H1 (cell line): ENCODE results near the gene CHTF18. TPM values are rescaled to one million over a fixed set of nuclear protein-coding genes. Genes with fewer than 3 reads are reported as not detected.
"Not testable (repeated sequence)": the region's sequence is repeated elsewhere in the genome, so short reads cannot be mapped to it uniquely, and the experiment has no call there.

Experiments
- CTCF ChIA-PET: fragments of 300-600 bp; sonication (Branson Sonifier 250); formaldehyde crosslinking; loops from one replicate; lab custom pipeline; 2021; ENCODE audit not compliant: partially characterized antibody; lab: Charles Lee
- POLR2A ChIA-PET: fragments of 300-600 bp; sonication (Branson Sonifier 250); formaldehyde crosslinking; loops from one replicate; lab custom pipeline; 2021; ENCODE audit warnings: inconsistent platforms; ENCODE audit not compliant: partially characterized antibody; lab: Charles Lee
- DNase-seq, 2 experiments: peaks; one replicate each; pipeline versions ENCODE4 v3.0.0 to v3.0.0-alpha.2; 2010 to 2022; ENCODE audit warnings: low spot score in 2 of 2, low read depth in 1 of 2, mixed read lengths in 1 of 2
- FAIRE-seq: peaks from 2 replicates; lab custom pipeline; 2011; peaks lifted over from hg19 to GRCh38; lab: Jason Lieb, UNC
- H2AFZ ChIP-seq: 2 replicates; pipeline ENCODE4 v1.8.1; 2012; ENCODE audit warnings: low read length, inconsistent platforms
- H2AK5ac ChIP-seq: 2 replicates; pipeline ENCODE4 v1.6.1; 2013; ENCODE audit warnings: low read depth, low read length
- H2BK120ac ChIP-seq: replicated peaks from 2 replicates; pipeline ENCODE3; 2013; ENCODE audit warnings: low read depth, low read length, inconsistent platforms
- H2BK12ac ChIP-seq: 2 replicates; pipeline ENCODE4 v1.6.1; 2013; ENCODE audit warnings: low read depth, low read length
- H2BK15ac ChIP-seq: 2 replicates; pipeline ENCODE4 v1.6.1; 2013; ENCODE audit warnings: low read length
- H2BK20ac ChIP-seq: 2 replicates; pipeline ENCODE4 v1.6.1; 2013; ENCODE audit warnings: low read length
- H2BK5ac ChIP-seq: 2 replicates; pipeline ENCODE4 v1.6.1; 2013; ENCODE audit warnings: low read depth, low read length
- H3K14ac ChIP-seq: 2 replicates; pipeline ENCODE4 v1.6.1; 2013; ENCODE audit warnings: inconsistent platforms; ENCODE audit not compliant: insufficient read length
- H3K18ac ChIP-seq: 2 replicates; pipeline ENCODE4 v1.6.1; 2013; ENCODE audit warnings: low read length; ENCODE audit errors: extremely low read depth
- H3K23ac ChIP-seq: 2 replicates; pipeline ENCODE4 v1.6.1; 2013; ENCODE audit warnings: inconsistent platforms; ENCODE audit not compliant: insufficient read length
- H3K23me2 ChIP-seq: 2 replicates; pipeline ENCODE4 v1.6.1; 2013; ENCODE audit warnings: low read depth, low read length
- H3K27ac ChIP-seq: 2 replicates; pipeline ENCODE4 v1.6.1; 2011; ENCODE audit warnings: low read depth, low read length, inconsistent platforms
- H3K27me3 ChIP-seq, 4 experiments: replicated peaks in 1 of 4; 1 replicate in 1 of 4; 2 replicates in 3 of 4; pipeline versions ENCODE4 v1.6.1 to v1.8.1; 2011 to 2013; ENCODE audit warnings: low read length in 3 of 4, mild to moderate bottlenecking in 3 of 4, inconsistent platforms in 2 of 4, mixed read lengths in 2 of 4, moderate library complexity in 1 of 4; ENCODE audit not compliant: control insufficient read depth in 3 of 4, insufficient read depth in 3 of 4; ENCODE audit errors: extremely low read depth in 1 of 4
- H3K36me3 ChIP-seq, 4 experiments: 2 replicates each; pipeline versions ENCODE4 v1.6.1 to v1.8.1; 2011 to 2013; ENCODE audit warnings: mild to moderate bottlenecking in 4 of 4, low read length in 3 of 4, moderate library complexity in 2 of 4, control low read depth in 1 of 4, inconsistent platforms in 1 of 4; ENCODE audit not compliant: insufficient read depth in 4 of 4, control insufficient read depth in 2 of 4
- H3K4ac ChIP-seq: replicated peaks from 2 replicates; pipeline ENCODE3; 2013; ENCODE audit warnings: low read length, low read depth, mixed read lengths, inconsistent platforms; ENCODE audit not compliant: insufficient read length
- H3K4me1 ChIP-seq, 4 experiments: replicated peaks in 1 of 4; 1 replicate in 1 of 4; 2 replicates in 3 of 4; pipeline versions ENCODE4 v1.6.1 to v1.8.1; 2011 to 2013; ENCODE audit warnings: low read length in 3 of 4, inconsistent platforms in 2 of 4, mixed read lengths in 1 of 4; ENCODE audit not compliant: insufficient read depth in 4 of 4, control insufficient read depth in 3 of 4
- H3K4me2 ChIP-seq, 2 experiments: 2 replicates each; pipeline versions ENCODE4 v1.6.1 to v1.8.1; 2011 to 2013; ENCODE audit warnings: low read depth in 2 of 2, low read length in 2 of 2, control low read depth in 1 of 2, inconsistent platforms in 1 of 2, mild to moderate bottlenecking in 1 of 2; ENCODE audit not compliant: insufficient read depth in 1 of 2
- H3K4me3 ChIP-seq, 4 experiments: fragments of 200-600, 300-600 bp in 1 of 4; sonication (generic), shearing (Covaris generic), sonication (Bioruptor Twin) in 1 of 4; 2 replicates each; pipeline versions ENCODE4 v1.5.1 to v1.8.1; 2011 to 2016; ENCODE audit warnings: low read length in 4 of 4, low read depth in 3 of 4, control low read depth in 2 of 4, inconsistent platforms in 2 of 4, mild to moderate bottlenecking in 2 of 4, mixed read lengths in 1 of 4, moderate library complexity in 1 of 4; ENCODE audit not compliant: insufficient read depth in 2 of 4; ENCODE audit errors: extremely low read depth in 1 of 4
- H3K56ac ChIP-seq: replicated peaks from 2 replicates; pipeline ENCODE3; 2013; ENCODE audit warnings: low read depth, mild to moderate bottlenecking, mixed read lengths, low read length, inconsistent platforms; ENCODE audit not compliant: insufficient read length
- H3K79me1 ChIP-seq: 2 replicates; pipeline ENCODE4 v1.6.1; 2013; ENCODE audit warnings: low read depth, low read length, control low read depth
- H3K79me2 ChIP-seq, 2 experiments: 2 replicates each; pipeline versions ENCODE4 v1.6.1 to v1.8.1; 2012 to 2013; ENCODE audit warnings: low read length in 2 of 2, mild to moderate bottlenecking in 2 of 2, inconsistent platforms in 1 of 2; ENCODE audit not compliant: insufficient read depth in 2 of 2, control insufficient read depth in 1 of 2
- H3K9ac ChIP-seq, 4 experiments: replicated peaks in 1 of 4; 1 replicate in 1 of 4; 2 replicates in 3 of 4; pipeline versions ENCODE4 v1.6.1 to v1.8.1; 2011 to 2013; ENCODE audit warnings: low read depth in 3 of 4, low read length in 3 of 4, control low read depth in 2 of 4, mild to moderate bottlenecking in 2 of 4, moderate library complexity in 2 of 4, inconsistent platforms in 1 of 4; ENCODE audit errors: extremely low read depth in 1 of 4
- H3K9me3 ChIP-seq, 2 experiments: 2 replicates each; pipeline versions ENCODE4 v1.6.1 to v1.8.1; 2012 to 2013; ENCODE audit warnings: mild to moderate bottlenecking in 2 of 2, moderate library complexity in 2 of 2, control low read depth in 1 of 2, inconsistent platforms in 1 of 2, low read depth in 1 of 2, low read length in 1 of 2, mixed read lengths in 1 of 2; ENCODE audit not compliant: insufficient read depth in 2 of 2
- H4K20me1 ChIP-seq, 2 experiments: replicated peaks in 1 of 2; 2 replicates each; pipeline versions ENCODE3 to v1.8.1; 2011 to 2013; ENCODE audit warnings: inconsistent platforms in 2 of 2, low read length in 2 of 2, mild to moderate bottlenecking in 1 of 2; ENCODE audit not compliant: insufficient read depth in 2 of 2, control insufficient read depth in 1 of 2
- H4K5ac ChIP-seq: 2 replicates; pipeline ENCODE4 v1.6.1; 2013; ENCODE audit warnings: low read length, low read depth, mixed read lengths, inconsistent platforms; ENCODE audit not compliant: insufficient read length
- H4K8ac ChIP-seq: 2 replicates; pipeline ENCODE4 v1.8.0; 2013; ENCODE audit warnings: mild to moderate bottlenecking, moderate library complexity, low read length, inconsistent platforms; ENCODE audit not compliant: insufficient read depth; ENCODE audit errors: extremely low read depth
- H4K91ac ChIP-seq: replicated peaks from 2 replicates; pipeline ENCODE3; 2013; ENCODE audit warnings: low read length, mixed read lengths, inconsistent platforms; ENCODE audit not compliant: insufficient read length
- CTBP2 ChIP-seq: IDR thresholded peaks from 2 replicates; pipeline ENCODE4 v1.7.0; 2011; ENCODE audit warnings: borderline replicate concordance, mild to moderate bottlenecking, moderate library complexity, mixed read lengths, low read length; ENCODE audit not compliant: insufficient read depth, insufficient read length
- EP300 ChIP-seq, 2 experiments: IDR thresholded peaks; 1 replicate in 1 of 2; 2 replicates in 1 of 2; pipeline ENCODE4 v1.6.1; 2011 to 2012; ENCODE audit warnings: low read depth in 2 of 2, low read length in 2 of 2, mild to moderate bottlenecking in 2 of 2, borderline replicate concordance in 1 of 2, inconsistent platforms in 1 of 2, moderate library complexity in 1 of 2
- POLR2AphosphoS5 ChIP-seq: IDR thresholded peaks from 2 replicates; pipeline ENCODE4 v1.6.1; 2011; ENCODE audit warnings: low read depth, low read length
- RFX5 ChIP-seq: IDR thresholded peaks from 2 replicates; pipeline ENCODE4 v1.6.1; 2011; ENCODE audit warnings: low read depth, low read length, improper control_type of control experiment, borderline replicate concordance
- SUZ12 ChIP-seq: fragments of 200-600 bp; sonication (generic); IDR thresholded peaks from 2 replicates; pipeline ENCODE4 v1.6.1; 2012; ENCODE audit warnings: mild to moderate bottlenecking, inconsistent platforms, low read length, moderate library complexity, mixed read lengths
- WGBS, 2 experiments: shearing (Covaris generic) in 1 of 2; methylation state at CpG; one replicate each; pipeline versions ENCODE4 v1.1.6 to v1.1.7; 2013 to 2015; ENCODE audit warnings: low lambda C conversion rate in 2 of 2, mixed read lengths in 2 of 2, inconsistent platforms in 1 of 2, low coverage in 1 of 2, missing lambda C conversion rate in 1 of 2; ENCODE audit not compliant: insufficient replicate concordance in 2 of 2, insufficient coverage in 1 of 2, insufficient read length in 1 of 2; ENCODE audit errors: extremely low coverage in 1 of 2, missing lambda C conversion rate in 1 of 2; 5-methylcytosine and 5-hydroxymethylcytosine counted together
- polyA plus RNA-seq, 7 experiments: library from polyadenylated mRNA; depleted of rRNA in 3 of 7; stranded (reverse) in 5 of 7; unstranded in 2 of 7; fragments of >200 nt in 5 of 7; fragments of 200-250 nt in 2 of 7; gene quantifications; 1 replicate in 5 of 7; 2 replicates in 1 of 7; 4 replicates in 1 of 7; pipeline versions ENCODE4 v1.2.1 to v1.2.3, GENCODE V29; 2011 to 2013; ENCODE audit warnings: missing spikeins in 2 of 7, mixed read lengths in 2 of 7
- total RNA-seq: library from RNA; stranded (reverse); fragmentation: NEBNext Ultra II Directional; extraction: Animal tissue kit (Norgen Biotek cat#: 25700); gene quantifications from 2 replicates; pipeline ENCODE4 v1.2.1, GENCODE V29; 2021

Gene CHTF18
- total and polyA plus RNA-seq, 2 of the 8 experiments (the other 6 are each of a cell fraction or from before 2014, with no cell fraction given), result 75.3 to 104 TPM

- TF ChIP-seq CTBP2, result no peak
- TF ChIP-seq SUZ12, result no peak
- no peak for TF ChIP-seq EP300 (IDR thresholded peaks at IDR 0.05; ENCODE audit: borderline replicate concordance in 1 of 2, low read depth in 2 of 2, low read length in 2 of 2)
- TF ChIP-seq RFX5, result no peak
- no peak for TF ChIP-seq POLR2AphosphoS5
Measured at GRCh38 chr16:819336-820043, 31.1 kb downstream of the CHTF18 start (continued).

GRCh38 chr16:820044-820408 is 31.6 kb downstream of the CHTF18 start:
- H2AFZ ChIP-seq, H2BK5ac ChIP-seq, H3K27me3 ChIP-seq, H3K14ac ChIP-seq, H3K4me3 ChIP-seq, FAIRE-seq, H3K79me2 ChIP-seq, H3K23ac ChIP-seq, H3K36me3 ChIP-seq, H3K23me2 ChIP-seq, DNase-seq, H4K91ac ChIP-seq, H2BK120ac ChIP-seq, H2BK20ac ChIP-seq, H3K56ac ChIP-seq, H3K4me1 ChIP-seq, H2BK12ac ChIP-seq, H3K9ac ChIP-seq, H3K4ac ChIP-seq, H4K5ac ChIP-seq, H3K18ac ChIP-seq, H2BK15ac ChIP-seq, H3K27ac ChIP-seq, H3K4me2 ChIP-seq, H2AK5ac ChIP-seq, POLR2A ChIA-PET, H3K79me1 ChIP-seq, H4K20me1 ChIP-seq, H4K8ac ChIP-seq: not testable (repeated sequence)
- peaks cover 4 to 16% of the 10 kb centered on the region in 2 experiments; a peak in 3 of 4 replicates for H3K9me3 ChIP-seq
- 93% methylated on average over 8 of the region's 10 CpGs; no CpG with 5 or more reads in 1 of the 2 experiments for WGBS, 2 experiments
- CTCF ChIA-PET, result interaction anchor here (0.9 to 1.1 kb wide), 2 partner anchors 58 to 235 kb away, joined by 3 read pairs; no protein-coding TSS in a partner anchor
